ENCODE data around the gene BRD3OS. TPM values are rescaled to one million over a fixed set of nuclear protein-coding genes. Genes with fewer than 3 reads are reported as not detected.
A peak's percentile ranks its signal among the peaks of the same experiment; 100 is the strongest.

Gene BRD3OS
- total and polyA plus RNA-seq, 2 of the 13 experiments (the other 11 are each of a cell fraction or from before 2014, with no cell fraction given), result 4.9 to 5.7 TPM

DNA sequence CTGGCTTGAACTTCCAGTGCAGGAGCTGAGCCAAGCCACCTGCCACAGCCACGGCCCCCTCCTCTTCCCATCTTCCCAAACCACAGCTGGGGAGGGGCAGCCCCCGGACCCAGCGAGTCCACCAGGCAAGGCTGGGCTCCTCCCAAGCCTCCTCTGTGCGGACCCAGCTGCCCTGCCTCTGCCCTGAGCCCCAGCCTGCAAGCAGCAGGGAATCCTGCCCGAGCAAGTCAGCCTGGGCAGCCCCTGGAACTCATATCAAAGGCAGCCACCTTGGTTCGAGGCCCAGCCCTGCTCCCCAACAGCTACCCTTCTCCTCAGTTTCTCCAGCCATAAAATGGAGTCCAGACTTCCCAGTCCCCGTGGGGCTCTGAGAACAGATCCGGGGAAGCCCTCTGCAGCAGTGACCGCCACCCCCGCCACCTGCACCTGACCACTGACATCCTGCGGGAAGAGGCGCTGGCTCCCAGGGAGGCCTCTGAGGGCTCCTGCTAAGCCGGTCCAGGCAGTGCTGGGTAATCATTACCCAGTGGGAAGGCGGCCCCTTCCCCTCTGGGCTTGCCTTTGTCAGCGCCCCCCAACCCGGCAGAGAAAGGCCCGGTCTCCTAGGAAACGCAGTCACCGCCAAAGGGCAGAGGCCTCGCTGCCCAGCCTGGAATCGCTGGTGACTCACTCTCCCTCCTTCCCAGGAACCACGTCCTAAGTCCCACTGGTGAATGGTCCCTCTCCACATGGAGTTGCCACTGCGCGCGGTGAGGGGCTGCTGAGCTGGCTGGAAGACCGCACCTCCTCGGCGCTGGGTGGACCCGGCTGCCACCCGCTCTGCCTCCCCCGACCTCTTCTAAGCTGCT, 34.7 kb upstream of the BRD3OS start (continued):
- TF ChIP-seq, protein P1, sequence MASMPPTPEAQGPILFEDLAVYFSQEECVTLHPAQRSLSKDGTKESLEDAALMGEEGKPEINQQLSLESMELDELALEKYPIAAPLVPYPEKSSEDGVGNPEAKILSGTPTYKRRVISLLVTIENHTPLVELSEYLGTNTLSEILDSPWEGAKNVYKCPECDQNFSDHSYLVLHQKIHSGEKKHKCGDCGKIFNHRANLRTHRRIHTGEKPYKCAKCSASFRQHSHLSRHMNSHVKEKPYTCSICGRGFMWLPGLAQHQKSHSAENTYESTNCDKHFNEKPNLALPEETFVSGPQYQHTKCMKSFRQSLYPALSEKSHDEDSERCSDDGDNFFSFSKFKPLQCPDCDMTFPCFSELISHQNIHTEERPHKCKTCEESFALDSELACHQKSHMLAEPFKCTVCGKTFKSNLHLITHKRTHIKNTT (CRISPR knock-in tag; IDR thresholded peaks at IDR 0.05), result no peak
- TF ChIP-seq ZSCAN12 (CRISPR knock-in tag; IDR thresholded peaks at IDR 0.05), result no peak
- peak; percentile 63; the same call in 1 of the 2 replicates for TF ChIP-seq AFF4 (CRISPR knock-in tag; IDR thresholded peaks at IDR 0.05)
- no peak for TF ChIP-seq NR2F2 (IDR thresholded peaks at IDR 0.05; ENCODE audit: borderline replicate concordance, low read depth)
- TF ChIP-seq HNRNPH1 (optimal IDR thresholded peaks at IDR 0.05; ENCODE audit: low read depth, low read length), result peak; percentile 15
- no peak for TF ChIP-seq ZNF569 (CRISPR knock-in tag; IDR thresholded peaks at IDR 0.05; ENCODE audit: borderline replicate concordance)
- TF ChIP-seq SETDB1 (CRISPR knock-in tag; IDR thresholded peaks at IDR 0.05; ENCODE audit: borderline replicate concordance), result no peak
- TF ChIP-seq ZFP37 (CRISPR knock-in tag; IDR thresholded peaks at IDR 0.05; ENCODE audit: borderline replicate concordance), result peak; percentile 15; the same call in 1 of the 2 replicates
- TF ChIP-seq ZBTB1 (CRISPR knock-in tag; IDR thresholded peaks at IDR 0.05; ENCODE audit: borderline replicate concordance), result no peak
- no peak for TF ChIP-seq ZNF34 (CRISPR knock-in tag; IDR thresholded peaks at IDR 0.05; ENCODE audit: borderline replicate concordance)
- TF ChIP-seq FOXK2 (IDR thresholded peaks at IDR 0.05), result no peak
- no peak for TF ChIP-seq ZNF451 (CRISPR knock-in tag; IDR thresholded peaks at IDR 0.05)
- TF ChIP-seq MTA1 (CRISPR knock-in tag; IDR thresholded peaks at IDR 0.05; ENCODE audit: borderline replicate concordance), result peak; percentile 63; the same call in 1 of the 2 replicates
- TF ChIP-seq KIAA2018 (CRISPR knock-in tag; IDR thresholded peaks at IDR 0.05; ENCODE audit: borderline replicate concordance), result no peak
- no peak for TF ChIP-seq PTBP1 (IDR thresholded peaks at IDR 0.05; ENCODE audit: low read depth, low read length, poor library complexity, severe bottlenecking)
